Activated CD4-positive, alpha-beta T cell treated with anti-CD3 and anti-CD28 coated beads, Interleukin-2, amount 50 U/mL, for 1 hour (primary cell): ENCODE measurements around the gene SLC17A3.

ENCODE experiments used
- DNase-seq: peaks from one replicate; pipeline ENCODE4 v3.0.0-alpha.2; 2020

The SLC17A3 gene

DNA sequence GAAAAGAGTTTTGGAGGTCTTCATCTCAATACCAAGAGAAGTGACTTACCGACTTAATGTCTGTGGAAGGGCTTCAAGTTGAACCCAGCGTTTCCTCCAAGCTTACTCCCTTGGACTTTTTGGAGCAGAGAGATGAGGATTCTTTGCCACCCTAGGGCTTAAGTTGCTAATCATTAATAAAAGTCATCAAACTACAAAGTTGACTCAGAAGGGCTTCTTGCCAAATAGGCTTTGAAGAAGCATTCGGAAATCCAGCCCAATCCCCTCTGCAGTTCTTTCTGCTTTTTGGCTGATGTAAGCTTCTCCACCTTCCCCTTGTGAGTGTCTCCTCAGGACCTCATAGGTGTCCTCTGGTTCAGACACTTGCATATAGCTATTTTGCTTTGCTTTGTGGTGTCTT, at the start of gene SLC17A3:
Gene SLC17A3, minus strand, starts transcription at position 126 of the 400 bp plus-strand sequence. CDS start 5,856 bp downstream, outside the sequence.
- no peak for DNase-seq

DNA sequence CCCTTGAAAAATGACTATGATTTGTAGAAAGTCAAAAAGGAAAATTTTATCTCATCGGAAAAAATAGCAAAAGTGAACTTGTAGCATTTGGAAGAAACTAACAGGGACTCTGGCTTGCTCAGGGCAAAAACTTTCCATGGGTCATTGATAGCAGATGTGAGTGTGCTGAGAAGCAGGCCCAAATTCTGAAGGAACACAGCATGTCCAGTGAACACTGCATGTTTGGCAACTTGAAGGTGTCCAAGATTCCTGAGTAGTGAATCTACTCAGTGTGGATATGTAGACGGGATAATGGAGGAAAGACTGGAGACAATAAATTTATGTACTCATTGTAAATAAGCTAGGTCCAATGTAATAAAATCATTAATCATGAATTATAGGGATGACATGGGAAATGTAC, 48.3 kb upstream of the SLC17A3 start:
- DNase-seq: no peak

DNA sequence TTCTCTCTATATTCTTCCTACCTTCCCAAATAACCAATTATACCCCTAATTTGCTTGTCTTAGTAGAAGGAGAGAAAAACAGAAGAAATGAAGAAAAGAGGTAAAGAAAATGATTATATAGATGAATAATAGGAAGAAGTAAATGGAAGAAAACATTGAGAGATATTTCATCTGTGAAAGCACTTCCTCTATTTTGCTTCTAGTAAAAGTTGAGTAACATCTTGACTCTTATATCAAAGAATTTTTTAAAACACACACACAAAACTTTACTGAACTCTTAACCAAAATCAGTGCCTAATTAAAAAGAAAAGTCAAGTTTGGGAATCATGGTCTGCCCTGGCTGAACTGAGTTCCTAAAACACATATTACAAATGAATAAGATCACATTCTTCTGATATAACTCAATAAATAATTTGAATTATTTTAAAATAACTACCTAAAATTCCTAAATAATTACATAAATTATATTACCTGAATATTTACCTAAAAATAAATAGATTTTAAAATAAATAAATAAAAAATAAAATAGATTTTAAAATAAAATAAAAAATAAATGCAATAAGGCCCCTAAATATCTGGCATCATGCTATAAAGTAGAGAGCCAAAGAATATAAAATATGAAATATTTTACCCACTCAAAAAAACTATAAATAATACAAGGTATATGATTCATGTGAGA, 47.6 kb upstream of the SLC17A3 start:
- no peak for DNase-seq

- DNase-seq: no peak
Observed at GRCh38 chr6:25919657-25920056, 45.6 kb upstream of the SLC17A3 start.

DNA sequence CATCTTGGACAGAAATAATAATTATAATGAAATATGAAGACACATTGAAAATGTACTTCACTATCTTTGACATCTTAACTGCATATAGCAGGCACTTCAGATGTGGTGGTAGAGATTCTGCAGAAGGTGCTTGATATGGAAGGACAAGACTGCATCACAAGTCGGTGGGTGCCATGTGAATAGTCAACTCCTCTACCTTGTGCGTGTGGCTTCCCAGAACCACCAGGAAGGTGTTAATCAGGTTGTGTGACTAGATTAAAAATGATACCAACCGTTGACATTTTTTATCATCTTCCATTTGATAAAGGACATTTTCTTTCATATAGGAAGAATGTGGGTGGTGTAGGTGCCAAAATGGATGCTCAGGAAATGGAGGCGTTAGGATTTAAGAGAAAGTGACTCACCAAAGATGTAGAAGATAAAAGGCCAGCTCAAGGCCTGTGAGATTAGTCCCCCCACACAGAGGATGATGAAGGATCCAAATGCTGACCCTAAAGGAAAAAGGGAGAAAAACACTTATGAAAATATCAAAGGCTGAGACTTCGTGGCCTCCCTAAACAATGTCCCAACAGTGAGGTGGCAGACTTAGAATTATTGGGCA, 44.1 kb upstream of the SLC17A3 start:
- no peak for DNase-seq

GRCh38 chr6:25916789-25917490, 42.9 kb upstream of the SLC17A3 start:
- no peak for DNase-seq

DNA sequence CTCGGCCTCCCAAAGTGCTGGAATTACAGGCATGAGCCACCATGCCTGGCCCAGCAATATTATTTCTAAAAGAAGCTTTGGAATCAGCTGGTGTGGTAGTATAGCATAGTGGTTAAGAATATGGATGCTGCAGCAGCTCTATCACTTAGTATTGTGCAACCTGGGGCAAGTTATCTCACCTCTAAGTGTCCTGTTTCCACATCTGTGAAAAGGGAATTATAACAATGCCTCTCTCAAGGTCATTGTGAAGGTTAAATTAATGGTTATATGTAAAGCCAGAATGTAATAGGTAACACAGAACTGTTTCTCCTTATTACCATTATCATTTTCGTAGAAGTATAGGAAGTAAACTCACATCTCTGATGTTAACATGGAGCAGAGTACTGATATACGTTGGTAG, 42.3 kb upstream of the SLC17A3 start:
- no peak for DNase-seq

- no peak for DNase-seq
Observed at GRCh38 chr6:25913741-25914140, 39.7 kb upstream of the SLC17A3 start.

DNA sequence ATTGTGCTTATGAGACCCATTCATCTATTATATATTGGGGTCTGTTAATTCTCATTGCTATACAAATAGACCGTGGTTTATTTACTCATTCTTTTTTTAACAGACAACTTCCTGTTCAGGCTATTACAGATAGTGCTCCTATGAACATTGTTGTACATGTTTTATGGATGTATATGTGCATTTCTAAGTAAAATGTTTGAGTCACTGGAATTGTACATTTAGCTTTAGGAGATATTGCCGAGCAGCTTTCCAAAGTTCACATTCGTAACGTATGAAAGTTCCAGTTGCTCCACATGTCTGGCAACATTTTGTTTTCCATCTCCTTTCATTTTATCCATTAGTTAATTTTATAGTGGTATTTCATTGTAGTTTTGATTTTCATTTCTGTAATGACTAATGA, 37.3 kb upstream of the SLC17A3 start:
- no peak for DNase-seq

- no peak for DNase-seq
Observed at GRCh38 chr6:25907475-25908014, 33.5 kb upstream of the SLC17A3 start.

GRCh38 chr6:25903467-25904099, 29.5 kb upstream of the SLC17A3 start:
- no peak for DNase-seq

DNA sequence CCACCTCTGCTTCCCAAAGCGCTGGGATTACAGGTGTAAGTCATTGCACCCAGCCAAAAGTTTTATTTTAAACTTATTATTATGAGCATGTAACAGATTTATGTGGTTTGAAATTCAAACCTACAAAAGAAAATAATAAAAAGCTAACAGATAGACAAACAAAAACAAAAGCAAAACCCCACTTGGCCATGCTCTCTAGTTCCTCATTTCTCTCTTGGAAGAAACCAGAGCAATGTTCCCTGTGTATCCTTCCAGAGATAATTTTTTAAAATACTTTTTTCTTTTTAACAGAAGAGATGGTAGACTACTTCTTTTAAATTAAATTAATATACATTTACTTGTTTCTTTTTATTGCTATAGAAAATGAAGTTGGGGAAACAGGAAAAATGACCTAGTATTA, 28.0 kb upstream of the SLC17A3 start:
- DNase-seq: no peak

DNA sequence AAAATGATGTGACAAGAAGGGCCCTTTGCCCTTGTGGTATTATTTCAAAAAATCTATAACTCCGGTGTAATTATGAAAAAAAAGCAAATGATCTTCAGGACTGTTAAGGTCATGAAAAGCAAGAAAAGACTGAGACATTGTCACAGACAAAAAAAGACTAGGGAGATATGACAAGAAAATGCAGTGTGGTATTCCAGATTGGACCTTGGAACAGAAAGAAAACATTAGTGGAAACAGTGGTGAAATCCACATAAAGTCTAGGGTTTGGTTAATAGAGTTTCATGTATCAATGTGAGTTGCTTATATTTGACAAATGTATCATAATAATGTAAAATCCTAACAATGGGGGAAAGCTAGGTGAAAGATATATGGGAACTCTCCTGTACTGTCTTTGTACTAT, 26.8 kb upstream of the SLC17A3 start:
- DNase-seq: no peak

DNA sequence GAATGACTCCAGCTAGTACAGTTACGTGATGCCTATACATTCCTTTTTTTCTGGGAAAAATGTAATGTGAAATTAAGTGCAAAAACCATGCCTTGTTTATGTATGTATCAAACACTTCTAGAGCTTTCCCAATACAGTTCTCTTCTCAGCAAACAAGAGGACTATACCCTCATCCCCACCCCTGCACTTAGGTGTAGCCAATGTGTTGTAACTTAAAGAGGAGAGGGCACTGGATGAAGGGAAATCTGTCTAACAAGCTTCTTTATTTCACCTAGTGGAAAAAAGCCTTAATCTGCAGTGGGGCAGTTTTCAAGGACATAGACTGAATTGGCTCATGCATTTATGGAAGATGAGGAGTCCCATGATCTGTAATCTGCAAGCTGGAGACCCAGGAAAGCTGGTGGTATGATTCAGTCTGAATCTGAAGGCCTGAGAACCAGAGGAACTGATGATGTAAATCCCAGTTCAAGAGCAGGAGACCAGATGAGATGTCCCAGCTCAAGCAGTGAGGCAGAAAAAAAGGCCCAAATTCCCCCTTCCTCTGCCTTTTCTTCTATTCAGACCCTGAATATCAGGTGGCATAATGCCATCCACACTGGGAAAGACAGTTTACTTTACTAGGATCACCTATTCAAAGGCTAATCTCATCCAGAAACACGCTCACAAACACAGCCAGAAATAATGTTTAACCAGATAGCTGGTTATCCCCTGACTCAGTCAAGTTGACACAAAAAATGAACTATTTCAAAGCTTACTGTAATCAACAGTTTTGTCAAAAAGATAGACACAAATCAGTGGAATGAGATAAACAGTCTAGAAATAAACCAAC, 25.8 kb upstream of the SLC17A3 start:
- no peak for DNase-seq

GRCh38 chr6:25899123-25899522, 25.1 kb upstream of the SLC17A3 start:
- DNase-seq: no peak

- no peak for DNase-seq
Observed at GRCh38 chr6:25898289-25898977, 24.4 kb upstream of the SLC17A3 start.

DNA sequence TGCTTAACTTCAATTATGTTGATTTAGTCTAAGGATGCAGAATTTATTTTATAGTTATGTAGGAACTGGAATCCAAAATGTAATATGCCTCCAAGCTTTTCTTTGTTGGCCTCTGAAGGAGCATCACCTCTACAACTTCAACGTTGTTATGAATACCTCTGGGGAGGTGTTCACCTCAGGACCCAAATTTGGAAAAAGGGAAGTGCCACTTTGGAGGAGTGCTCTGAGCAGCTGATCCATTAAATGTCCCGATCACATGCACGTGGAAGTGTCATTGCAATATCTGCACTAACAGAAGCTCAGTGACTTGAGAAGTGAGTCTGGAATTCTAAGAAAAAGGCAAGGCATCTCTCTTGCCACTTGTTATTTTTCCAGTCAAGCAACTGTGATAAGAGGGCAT, 22.2 kb upstream of the SLC17A3 start:
- DNase-seq: no peak

GRCh38 chr6:25895771-25896170, 21.7 kb upstream of the SLC17A3 start:
- no peak for DNase-seq

DNA sequence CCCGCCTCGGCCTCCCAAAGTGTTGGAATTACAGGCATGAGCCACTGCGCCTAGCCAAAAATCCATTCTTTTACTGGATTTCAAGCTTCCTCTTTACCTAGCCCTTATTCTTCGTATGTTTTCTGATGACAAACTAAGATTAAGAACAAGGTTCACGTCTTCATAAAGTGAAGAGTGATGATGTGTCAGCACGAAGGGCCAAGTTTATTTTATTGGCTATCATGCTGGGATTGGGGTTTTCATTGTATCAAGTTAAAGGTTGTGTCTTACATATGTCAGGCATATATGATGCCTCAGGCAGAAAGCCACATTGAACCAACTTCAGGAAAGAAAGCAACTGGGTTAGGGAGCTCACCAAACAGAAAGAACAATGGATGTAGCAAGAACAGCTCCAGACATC, 19.7 kb upstream of the SLC17A3 start:
- DNase-seq: no peak

- no peak for DNase-seq
Observed at GRCh38 chr6:25892877-25893276, 18.8 kb upstream of the SLC17A3 start.

DNA sequence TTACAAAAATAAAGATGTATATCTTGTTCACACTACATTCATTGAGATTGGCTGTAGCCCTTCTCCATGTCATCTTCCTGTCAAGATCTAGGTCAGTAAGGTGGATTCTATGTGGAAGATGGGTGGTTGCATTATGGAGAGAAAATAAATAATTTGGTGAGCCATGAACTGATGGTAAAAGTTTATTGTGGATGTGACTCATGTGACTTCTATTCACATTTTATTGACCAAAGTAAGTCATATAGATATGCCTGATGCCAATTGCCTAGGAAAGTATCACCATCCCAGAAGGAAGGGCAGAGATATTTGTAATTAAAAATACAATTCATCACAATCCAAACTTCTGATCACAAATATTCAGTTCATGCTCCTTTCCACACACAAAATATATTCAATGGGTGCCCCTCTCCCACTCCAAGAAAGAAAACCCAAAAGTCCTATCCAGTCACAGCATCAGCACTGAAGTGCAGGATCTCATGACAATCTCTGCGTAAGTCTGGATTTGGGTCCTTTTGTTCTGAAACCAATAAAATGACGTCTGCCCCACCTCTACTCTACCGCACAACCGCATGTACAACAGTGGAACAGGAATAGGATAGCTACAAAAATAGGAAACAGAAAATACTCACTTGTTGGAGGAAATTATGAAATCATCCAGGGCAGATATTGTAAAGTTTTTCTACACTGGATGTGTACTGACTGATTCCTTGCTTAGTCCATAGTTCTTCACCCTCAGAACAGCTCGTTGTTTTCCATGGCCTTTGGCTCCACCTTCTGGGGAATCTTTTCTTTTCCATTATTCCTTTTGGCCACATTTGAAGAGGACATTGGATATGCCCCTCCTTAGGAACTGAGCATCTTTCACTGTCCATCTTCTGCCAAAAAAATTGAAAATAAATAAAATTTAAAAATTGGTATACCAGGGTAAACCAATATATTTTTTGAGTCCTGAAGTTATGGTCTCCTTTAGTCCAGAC, 16.1 kb upstream of the SLC17A3 start:
- no peak for DNase-seq
